Adrenal gland (tissue), 5 donors: ENCODE measurements around the gene ARHGEF4.

Experiments
- CTCF ChIP-seq, 6 experiments: fragments of 450-650 bp in 4 of 6; fragments of 200-600 bp in 2 of 6; sonication (generic) in 1 of 6; IDR thresholded peaks; 1 replicate in 5 of 6; 2 replicates in 1 of 6; pipeline versions ENCODE4 v1.5.1 to v1.8.0; 2016 to 2021; ENCODE audit warnings: antibody characterized with exemption in 6 of 6, mild to moderate bottlenecking in 2 of 6, moderate library complexity in 1 of 6
- POLR2A ChIP-seq, 2 donors: fragments of 450-650 bp; IDR thresholded peaks; one replicate each; pipeline ENCODE4 v1.6.1; 2017; ENCODE audit warnings: antibody characterized with exemption in 2 of 2, mild to moderate bottlenecking in 2 of 2, moderate library complexity in 1 of 2
- donor health status: DM: no; HTN: no; CAD: no.

- TF ChIP-seq CTCF (IDR thresholded peaks at IDR 0.05): no peak
- TF ChIP-seq POLR2A (IDR thresholded peaks at IDR 0.05): no peak
Observed at GRCh38 chr2:130966775-130967490, 130.2 kb downstream of the ARHGEF4 start.
